Uterus (tissue), 2 donors: Measurements from ENCODE around the gene CDK5RAP3.

Experiments used
- CTCF ChIP-seq, 4 experiments: fragments of 200-600 bp in 2 of 4; fragments of 450-650 bp in 2 of 4; sonication (generic) in 2 of 4; IDR thresholded peaks; one replicate each; pipeline ENCODE4 v1.5.1; 2016 to 2019; ENCODE audit warnings: antibody characterized with exemption in 4 of 4, mild to moderate bottlenecking in 2 of 4, moderate library complexity in 1 of 4
- POLR2A ChIP-seq, 2 donors: fragments of 450-650 bp; IDR thresholded peaks; one replicate each; pipeline ENCODE4 v1.6.1; 2016; ENCODE audit warnings: antibody characterized with exemption in 2 of 2, mild to moderate bottlenecking in 1 of 2, moderate library complexity in 1 of 2

- TF ChIP-seq CTCF (IDR thresholded peaks at IDR 0.05) (no peak), POLR2A (IDR thresholded peaks at IDR 0.05) (no peak)
Measured at GRCh38 chr17:47927821-47928400, 43.0 kb upstream of the CDK5RAP3 start.
